ENCODE measurements around the gene ALS2CL.

Gene ALS2CL

GRCh38 chr3:46716461-46717441, 23.3 kb upstream of the ALS2CL start:
- no peak for DNase-seq (ENCODE audit: low read depth)

- DNase-seq (ENCODE audit: low read depth) = no peak
Measured at GRCh38 chr3:46715507-46716175, 22.2 kb upstream of the ALS2CL start.

GRCh38 chr3:46714728-46715506, 21.4 kb upstream of the ALS2CL start:
- no peak for DNase-seq (ENCODE audit: low read depth)

- DNase-seq (ENCODE audit: low read depth) = no peak
Measured at GRCh38 chr3:46713898-46714552, 20.5 kb upstream of the ALS2CL start.

- no peak for DNase-seq (ENCODE audit: low read depth)
Measured at GRCh38 chr3:46713050-46713897, 19.8 kb upstream of the ALS2CL start.

GRCh38 chr3:46712191-46713049, 18.9 kb upstream of the ALS2CL start:
- no peak for DNase-seq (ENCODE audit: low read depth)

GRCh38 chr3:46711760-46712159, 18.3 kb upstream of the ALS2CL start:
- DNase-seq (ENCODE audit: low read depth) = no peak

- DNase-seq (ENCODE audit: low read depth) = no peak
Measured at GRCh38 chr3:46711305-46711704, 17.8 kb upstream of the ALS2CL start.

GRCh38 chr3:46710671-46711295, 17.3 kb upstream of the ALS2CL start:
- no peak for DNase-seq (ENCODE audit: low read depth)

- DNase-seq (ENCODE audit: low read depth) = no peak
Measured at GRCh38 chr3:46710229-46710628, 16.8 kb upstream of the ALS2CL start.

GRCh38 chr3:46709721-46710120, 16.2 kb upstream of the ALS2CL start:
- no peak for DNase-seq (ENCODE audit: low read depth)

- no peak for DNase-seq (ENCODE audit: low read depth)
Measured at GRCh38 chr3:46709157-46709654, 15.7 kb upstream of the ALS2CL start.

- no peak for DNase-seq (ENCODE audit: low read depth)
Measured at GRCh38 chr3:46708401-46709156, 15.1 kb upstream of the ALS2CL start.

GRCh38 chr3:46707601-46708011, 14.1 kb upstream of the ALS2CL start:
- DNase-seq (ENCODE audit: low read depth) = no peak

GRCh38 chr3:46706771-46707582, 13.5 kb upstream of the ALS2CL start:
- DNase-seq (ENCODE audit: low read depth) = no peak

- DNase-seq (ENCODE audit: low read depth) = no peak
Measured at GRCh38 chr3:46705751-46706552, 12.5 kb upstream of the ALS2CL start.
